GM21737 (cell line): ENCODE results near the gene POLD2.
A peak's percentile ranks its signal among the peaks of the same experiment; 100 is the strongest.

Experiments used
- ATAC-seq: cut with Tn5 transposase; IDR thresholded peaks from one replicate; pipeline ENCODE4 v1.9.1; 2021; ENCODE audit warnings: mild to moderate bottlenecking, moderate library complexity; ENCODE audit not compliant: unreplicated experiment

Gene POLD2

DNA sequence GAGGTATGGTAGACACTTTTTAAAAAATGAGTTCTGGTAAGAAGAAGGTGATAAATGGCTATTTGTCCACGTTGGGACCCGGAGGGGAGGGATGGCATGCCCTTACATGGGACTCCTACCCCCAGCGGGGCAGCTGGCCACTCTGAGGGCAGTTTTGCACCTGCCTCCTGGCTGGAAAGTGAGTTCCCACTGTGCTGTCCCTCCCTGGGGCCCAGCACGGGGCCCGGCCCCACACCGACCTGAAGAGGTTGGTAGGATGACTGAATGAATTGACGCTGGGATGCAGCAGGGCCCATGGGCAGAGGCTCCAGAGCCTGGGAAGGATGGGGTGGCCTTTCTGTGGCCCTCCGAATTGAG lies 19.8 kb downstream of the POLD2 start:
- no peak for ATAC-seq

- ATAC-seq: no peak
Observed at GRCh38 chr7:44102846-44103565, 20.3 kb downstream of the POLD2 start.

- ATAC-seq: no peak
Observed at GRCh38 chr7:44101966-44102845, 21.1 kb downstream of the POLD2 start.

DNA sequence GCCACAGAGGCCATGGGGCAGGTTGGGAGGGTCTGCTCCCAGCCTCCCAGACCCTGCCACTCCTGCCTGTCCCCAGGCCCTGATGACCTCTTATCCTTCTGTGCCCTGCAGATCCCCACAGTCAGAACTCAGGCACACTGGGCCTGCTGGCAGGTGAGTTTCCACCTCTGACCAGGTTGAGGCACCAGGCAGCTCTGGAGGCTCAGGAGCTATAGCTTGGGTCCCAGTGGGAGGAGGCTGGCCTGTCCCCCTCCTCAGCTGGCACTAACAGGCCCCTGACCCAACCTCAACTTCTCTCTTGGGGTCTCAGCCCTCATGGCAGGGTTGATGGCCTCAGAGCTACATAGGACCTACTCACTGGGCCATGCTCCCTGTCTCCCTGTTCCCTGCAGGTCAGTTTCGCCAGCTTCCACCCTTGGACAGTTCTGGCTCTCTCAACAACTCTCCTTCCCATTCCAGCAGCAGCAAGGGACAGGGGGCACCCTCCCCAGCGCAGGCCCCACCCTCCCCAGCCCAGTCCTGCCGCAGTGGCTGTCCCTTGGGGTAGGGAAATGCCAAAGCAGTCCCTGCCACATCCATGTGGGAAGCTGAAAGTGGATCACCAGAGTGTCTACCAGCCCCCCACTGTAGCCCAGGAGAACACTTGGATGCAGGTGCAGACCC lies 21.9 kb downstream of the POLD2 start:
- ATAC-seq: no peak

- ATAC-seq: no peak
Observed at GRCh38 chr7:44100458-44101302, 22.7 kb downstream of the POLD2 start.

GRCh38 chr7:44099669-44100068 lies 23.7 kb downstream of the POLD2 start:
- ATAC-seq: no peak

- no peak for ATAC-seq
Observed at GRCh38 chr7:44098092-44099068, 25.0 kb downstream of the POLD2 start.

DNA sequence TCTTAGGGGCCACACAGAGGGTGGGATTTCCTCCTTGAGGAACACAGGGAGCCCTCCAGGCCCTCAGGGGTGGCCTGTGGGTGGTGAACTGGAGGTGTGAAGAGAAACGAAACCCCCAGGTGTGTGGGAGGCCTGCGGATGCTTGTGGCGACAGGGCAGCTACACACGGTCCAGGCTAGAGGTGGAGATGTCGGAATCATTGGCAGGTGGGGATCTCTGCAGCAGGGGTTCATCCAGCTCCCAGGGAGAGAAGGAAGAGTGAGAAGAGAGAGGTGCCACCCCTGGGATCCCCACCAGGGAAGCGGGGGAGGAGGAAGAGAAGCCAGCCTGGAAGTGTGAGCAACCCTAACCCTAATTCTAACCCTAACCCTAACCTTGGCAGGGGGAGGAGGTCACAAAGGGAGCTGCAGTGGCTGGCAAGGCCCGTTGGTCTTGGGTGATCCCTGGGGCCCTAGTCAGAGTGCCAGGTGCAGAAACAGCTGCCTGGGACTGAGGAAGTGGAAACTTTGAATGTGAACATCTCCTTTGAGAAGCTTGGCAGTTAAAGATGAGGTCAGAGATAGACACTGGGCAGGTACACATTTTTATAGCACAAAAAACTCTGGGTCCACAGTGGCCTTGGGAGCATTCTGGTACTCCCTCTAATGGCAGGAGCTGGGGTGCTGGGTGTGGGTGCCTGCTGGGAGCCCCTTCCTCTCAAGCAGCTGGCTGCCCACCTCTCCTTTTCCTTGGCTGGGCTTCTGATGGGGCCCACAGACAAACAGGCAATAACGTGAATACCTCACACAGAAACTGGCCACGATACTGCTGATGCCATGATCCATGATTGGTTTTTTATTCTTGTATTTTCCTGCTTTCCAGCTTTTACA lies 26.1 kb downstream of the POLD2 start:
- peak; percentile 57 for ATAC-seq

GRCh38 chr7:44096326-44096881 lies 26.9 kb downstream of the POLD2 start:
- ATAC-seq: no peak

DNA sequence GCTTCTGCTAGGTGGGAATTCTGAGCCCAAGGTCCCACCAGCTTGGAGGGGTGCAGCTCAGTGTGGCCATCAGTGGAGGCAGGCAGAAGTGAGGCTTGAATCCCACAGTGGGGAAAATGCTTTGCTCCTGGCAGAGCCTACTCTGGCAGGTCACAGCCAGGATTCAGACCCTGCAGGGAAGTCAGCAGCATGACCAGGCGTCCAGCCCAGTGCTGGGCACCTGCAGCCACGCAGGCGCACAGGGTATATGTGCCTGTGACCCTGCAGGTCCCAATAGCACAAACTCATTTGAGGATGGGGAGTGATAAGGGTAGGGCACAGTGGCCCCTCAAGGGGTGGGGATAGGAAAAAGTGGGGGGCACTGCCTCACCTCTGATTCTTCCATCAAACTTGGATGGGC lies 27.6 kb downstream of the POLD2 start:
- no peak for ATAC-seq

GRCh38 chr7:44094883-44095592 lies 28.3 kb downstream of the POLD2 start:
- ATAC-seq: no peak

DNA sequence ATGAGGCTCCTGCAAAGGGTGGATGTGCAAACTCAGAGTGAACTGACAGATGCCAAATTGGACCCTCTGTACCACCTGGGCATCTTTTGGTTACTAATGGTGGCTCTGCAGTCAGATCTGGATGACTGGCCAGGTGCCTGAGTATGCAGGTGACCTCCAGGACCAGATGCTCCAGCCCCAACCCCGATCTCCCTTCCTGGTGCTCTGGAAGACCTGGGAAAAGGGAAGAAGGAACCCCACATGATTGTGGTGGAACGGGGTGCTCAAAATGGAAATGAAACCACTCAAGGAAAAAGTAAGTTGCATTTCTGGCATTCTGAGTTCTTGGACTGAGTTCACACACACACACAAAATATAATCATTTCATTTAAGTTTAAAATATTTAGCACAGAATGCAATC lies 29.0 kb downstream of the POLD2 start:
- ATAC-seq: no peak

GRCh38 chr7:44093102-44093641 lies 30.2 kb downstream of the POLD2 start:
- ATAC-seq: no peak

- ATAC-seq: no peak
Observed at GRCh38 chr7:44087911-44088838, 35.2 kb downstream of the POLD2 start.

DNA sequence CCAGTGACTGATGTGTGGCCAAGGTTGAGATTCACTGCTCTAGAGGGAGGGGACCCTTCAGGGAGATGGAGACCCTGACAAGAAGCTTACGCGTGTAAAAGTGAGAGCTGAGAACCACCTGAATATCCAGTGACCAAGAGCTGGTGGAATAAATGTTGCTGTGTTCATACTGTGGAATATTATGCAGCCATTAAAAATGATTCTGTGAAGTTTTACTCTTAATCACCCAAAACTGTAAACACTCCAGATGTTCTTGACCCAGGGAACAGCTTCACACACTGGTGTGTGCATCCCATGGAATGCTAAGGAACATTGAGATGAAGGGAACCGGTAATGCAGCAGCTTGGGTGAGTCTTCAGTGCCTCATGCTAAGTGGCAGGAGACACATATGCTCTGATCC lies 36.7 kb downstream of the POLD2 start:
- ATAC-seq: no peak

- ATAC-seq: no peak
Observed at GRCh38 chr7:44085546-44085945, 37.8 kb downstream of the POLD2 start.
